ENCODE measurements around the gene PLD6.
A peak's percentile ranks its signal among the peaks of the same experiment; 100 is the strongest.
"Not testable (repeated sequence)": the region's sequence is repeated elsewhere in the genome, so short reads cannot be mapped to it uniquely, and the experiment has no call there.

The PLD6 gene

DNA sequence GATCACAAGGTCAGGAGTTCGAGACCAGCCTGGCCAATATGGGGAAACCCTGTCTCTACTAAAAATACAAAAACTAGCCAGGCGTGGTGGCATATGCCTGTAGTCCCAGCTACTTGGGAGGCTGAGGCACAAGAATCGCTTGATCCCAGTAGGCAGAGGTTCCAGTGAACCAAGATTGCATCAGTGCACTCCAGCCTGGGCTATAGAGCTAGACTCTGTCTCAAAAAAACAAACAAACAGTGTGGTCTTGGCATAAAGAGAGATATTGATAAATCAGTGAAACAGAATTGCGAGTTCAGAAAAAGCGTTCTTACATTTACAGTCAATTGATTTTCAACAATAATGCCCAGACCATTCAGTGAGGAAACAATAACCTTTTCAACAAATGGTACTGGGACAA lies 10.7 kb downstream of the PLD6 start:
- H3K4me3 Mint-ChIP-seq; H3K27me3 Mint-ChIP-seq; H3K4me1 Mint-ChIP-seq (ENCODE audit: low read depth); H3K9me3 Mint-ChIP-seq (ENCODE audit: low read depth); H3K27ac Mint-ChIP-seq; H3K36me3 Mint-ChIP-seq: not testable (repeated sequence)

DNA sequence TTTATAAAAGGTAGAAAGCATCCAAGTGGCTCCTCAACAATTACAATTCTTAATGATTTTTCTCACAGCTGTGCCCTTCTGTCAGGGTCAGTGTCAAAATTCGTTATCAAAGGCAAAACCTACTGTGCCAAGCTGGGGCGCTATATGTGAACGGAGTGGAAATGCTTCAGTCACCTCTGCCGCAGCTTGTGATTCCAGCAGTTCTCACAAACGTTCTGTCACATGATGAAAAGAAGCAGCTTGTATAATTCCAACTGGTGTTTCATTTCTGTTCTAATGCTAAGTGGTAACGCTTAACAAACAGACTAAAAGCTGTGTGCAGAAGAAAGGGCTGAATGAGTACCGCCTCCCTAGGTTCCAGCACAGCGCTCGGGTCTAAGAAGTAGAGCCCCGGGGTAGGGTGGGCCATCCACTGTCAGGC lies 14.2 kb downstream of the PLD6 start:
- Mint-ChIP-seq H3K9me3 (ENCODE audit: low read depth) (no peaks in the 10 kb centered on the region), H3K4me3 (no peak overlapping the region), H3K4me1 (ENCODE audit: low read depth) (peaks cover 3% of the 10 kb centered on the region), H3K27me3 (no peaks in the 10 kb centered on the region), H3K36me3 (peaks cover 7% of the 10 kb centered on the region), H3K27ac (no peak overlapping the region)

DNA sequence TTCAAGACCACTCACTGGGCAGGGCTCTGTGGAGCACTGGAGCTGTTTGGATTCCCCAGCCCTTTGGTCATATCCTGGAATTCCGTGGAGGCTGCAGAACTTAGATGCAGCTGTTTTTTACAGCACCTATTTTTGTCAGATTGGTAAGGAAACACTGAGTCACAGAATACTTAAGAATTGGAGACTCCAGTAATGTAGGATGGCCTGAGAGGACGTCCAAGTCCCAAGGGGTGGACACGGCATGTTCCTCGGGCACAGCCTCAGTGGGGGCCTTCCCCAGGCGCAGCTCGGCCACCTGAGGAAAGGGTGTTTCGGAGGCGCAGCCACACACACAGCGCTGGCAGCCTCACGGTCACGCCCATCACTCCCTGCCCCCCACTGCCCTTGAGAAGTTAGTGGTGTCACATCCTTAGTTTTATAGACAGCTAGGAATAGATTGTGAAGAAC lies 14.8 kb downstream of the PLD6 start:
- Mint-ChIP-seq H3K4me1 (ENCODE audit: low read depth) (peaks cover 8% of the 10 kb centered on the region), H3K9me3 (ENCODE audit: low read depth) (no peaks in the 10 kb centered on the region), H3K27ac (no peak overlapping the region), H3K36me3 (peaks cover 7% of the 10 kb centered on the region), H3K4me3 (no peak overlapping the region), H3K27me3 (no peaks in the 10 kb centered on the region)

DNA sequence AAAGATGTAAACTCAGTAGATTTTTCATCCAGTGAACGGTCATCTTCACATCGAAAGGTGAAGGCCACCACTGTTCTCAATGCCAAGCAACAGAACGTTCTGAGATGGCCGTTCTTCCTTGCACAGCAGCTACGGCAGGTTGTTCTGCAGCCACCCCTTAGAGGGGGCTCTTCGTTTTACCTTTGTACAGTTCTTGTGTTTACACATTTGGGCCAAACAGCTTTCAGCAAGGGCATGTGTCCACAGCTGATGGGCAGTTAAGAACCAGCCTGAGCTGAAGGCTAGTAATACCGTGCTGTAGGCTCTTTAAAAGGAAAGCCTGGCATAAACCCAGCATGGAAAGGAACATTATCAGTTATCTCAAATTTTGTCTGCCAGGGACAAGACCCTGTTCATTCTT lies 15.9 kb downstream of the PLD6 start:
- Mint-ChIP-seq H3K27ac (peak overlapping the region; percentile 3), H3K9me3 (ENCODE audit: low read depth) (no peaks in the 10 kb centered on the region), H3K4me1 (ENCODE audit: low read depth) (peaks cover 20% of the 10 kb centered on the region), H3K36me3 (peaks cover 7% of the 10 kb centered on the region), H3K27me3 (no peaks in the 10 kb centered on the region), H3K4me3 (no peak overlapping the region)

DNA sequence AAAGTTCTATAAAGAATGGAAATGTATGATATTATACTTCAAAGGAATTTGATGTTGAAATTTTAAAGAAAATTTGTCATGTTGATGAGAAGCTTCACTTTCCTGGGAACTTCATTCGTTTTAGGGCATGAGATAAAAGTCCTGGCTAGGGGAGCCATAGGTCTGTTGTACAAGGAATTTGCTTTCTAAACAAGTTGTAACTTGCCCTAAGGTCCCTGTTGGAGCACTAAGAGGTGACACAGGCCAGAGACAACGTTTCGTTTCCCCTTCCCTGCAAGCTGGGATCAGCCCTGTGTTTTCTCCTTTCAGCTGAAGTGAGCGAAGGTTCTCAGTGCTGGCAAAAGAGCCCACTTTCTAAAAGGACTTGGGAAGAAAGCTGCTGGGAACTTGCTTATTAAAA lies 16.6 kb downstream of the PLD6 start:
- Mint-ChIP-seq H3K27ac (no peak overlapping the region), H3K4me3 (no peak overlapping the region), H3K4me1 (ENCODE audit: low read depth) (peaks cover 26% of the 10 kb centered on the region), H3K36me3 (peaks cover 7% of the 10 kb centered on the region), H3K27me3 (no peaks in the 10 kb centered on the region), H3K9me3 (ENCODE audit: low read depth) (no peaks in the 10 kb centered on the region)

DNA sequence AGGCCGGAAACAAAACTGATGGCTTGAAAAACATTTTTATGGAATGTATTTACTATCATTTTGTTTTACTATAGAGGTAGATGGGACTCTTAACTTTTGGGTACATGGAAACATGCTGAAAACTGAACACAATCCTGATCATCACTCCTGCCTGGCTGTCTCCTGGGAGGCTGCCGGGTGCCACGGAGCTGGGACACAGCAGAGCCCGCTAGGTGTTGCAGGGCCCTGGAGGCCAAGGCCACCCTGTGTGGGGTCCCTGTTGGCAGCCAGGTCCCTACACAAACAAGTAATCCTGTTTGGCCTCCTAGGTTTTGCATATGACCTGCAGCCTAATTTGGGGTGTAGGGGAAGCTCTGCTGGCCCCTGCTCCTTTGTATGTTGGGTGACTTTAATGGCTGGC lies 17.5 kb downstream of the PLD6 start:
- Mint-ChIP-seq H3K9me3 (ENCODE audit: low read depth) (no peaks in the 10 kb centered on the region), H3K27me3 (no peaks in the 10 kb centered on the region), H3K36me3 (peaks cover 7% of the 10 kb centered on the region), H3K4me3 (no peak overlapping the region), H3K27ac (no peak overlapping the region), H3K4me1 (ENCODE audit: low read depth) (peaks cover 36% of the 10 kb centered on the region)

DNA sequence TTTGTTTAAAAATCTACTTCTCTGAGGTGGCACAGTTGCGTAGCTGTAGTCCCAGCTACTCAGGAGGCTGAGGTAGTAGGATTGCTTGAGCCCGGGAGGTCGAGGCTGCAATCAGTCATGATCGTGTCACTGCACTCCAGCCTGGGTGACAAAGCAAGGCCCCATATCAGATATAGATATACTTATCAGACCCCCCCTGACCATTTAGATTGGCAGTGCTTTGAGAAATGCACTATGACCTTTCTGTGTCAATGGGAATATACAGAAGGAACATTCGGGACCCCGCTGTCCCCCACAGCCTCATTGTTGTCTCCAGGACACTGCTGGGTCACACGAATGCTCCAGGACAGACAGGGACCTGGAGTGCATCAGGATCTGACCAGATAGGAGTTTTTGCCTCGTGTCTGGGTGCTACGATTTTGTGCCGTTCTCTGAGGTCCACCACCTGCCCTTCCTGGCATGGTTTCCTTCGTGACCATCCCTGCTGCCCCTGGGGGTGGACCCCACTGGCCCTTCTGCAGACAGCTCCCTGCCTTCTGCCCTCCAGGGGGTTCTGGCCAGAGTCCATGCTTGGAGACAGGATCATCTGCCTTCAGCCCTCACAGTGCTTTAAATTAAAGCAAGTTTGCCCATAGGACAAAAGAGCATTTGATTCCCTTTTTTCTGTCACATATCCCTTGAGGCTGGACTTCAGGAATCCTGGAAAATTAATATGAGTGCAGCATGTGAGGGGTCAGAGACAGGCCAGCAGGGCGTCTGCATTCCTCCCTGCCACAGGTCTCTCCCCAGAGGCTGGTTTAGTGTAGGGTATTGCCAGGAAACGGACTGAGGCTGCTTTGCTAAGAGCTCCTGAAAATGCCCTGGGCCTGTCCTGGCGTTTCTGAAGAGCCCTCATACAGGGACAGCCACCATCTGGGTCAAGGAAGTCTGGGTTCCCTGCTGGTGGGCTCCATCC lies 19.3 kb downstream of the PLD6 start:
- Mint-ChIP-seq H3K27me3 (no peaks in the 10 kb centered on the region), H3K36me3 (peaks cover 7% of the 10 kb centered on the region), H3K4me1 (ENCODE audit: low read depth) (peaks cover 51% of the 10 kb centered on the region), H3K27ac (peak overlapping the region; percentile 72), H3K4me3 (no peak overlapping the region), H3K9me3 (ENCODE audit: low read depth) (no peaks in the 10 kb centered on the region)

DNA sequence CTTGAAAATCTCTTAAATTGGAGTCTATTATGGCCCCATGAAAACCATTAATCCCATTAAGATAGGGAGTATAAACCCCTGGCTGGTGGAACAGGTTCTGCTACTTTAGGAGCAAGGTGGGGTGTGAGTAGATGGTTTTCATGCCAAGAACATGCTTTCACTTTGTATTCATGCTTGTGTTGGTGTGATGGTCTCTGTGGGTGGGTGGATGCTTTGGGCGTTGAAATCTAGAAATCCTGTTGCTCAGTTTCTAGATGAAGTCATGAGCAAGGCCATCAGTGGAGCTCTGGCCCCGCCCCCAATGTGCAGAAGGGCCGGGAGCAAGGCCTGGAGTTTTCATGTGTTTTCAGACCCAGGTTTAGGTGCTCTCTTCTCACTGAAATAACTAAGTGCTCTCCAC lies 20.1 kb downstream of the PLD6 start:
- no peaks in the 10 kb centered on the region for H3K9me3 Mint-ChIP-seq (ENCODE audit: low read depth)
- H3K27me3 Mint-ChIP-seq, result no peaks in the 10 kb centered on the region
- H3K36me3 Mint-ChIP-seq, result peaks cover 7% of the 10 kb centered on the region
- peaks cover 59% of the 10 kb centered on the region for H3K4me1 Mint-ChIP-seq (ENCODE audit: low read depth)
- H3K27ac Mint-ChIP-seq, result peak overlapping the region; percentile 72
- peak overlapping the region; percentile 24 for H3K4me3 Mint-ChIP-seq

DNA sequence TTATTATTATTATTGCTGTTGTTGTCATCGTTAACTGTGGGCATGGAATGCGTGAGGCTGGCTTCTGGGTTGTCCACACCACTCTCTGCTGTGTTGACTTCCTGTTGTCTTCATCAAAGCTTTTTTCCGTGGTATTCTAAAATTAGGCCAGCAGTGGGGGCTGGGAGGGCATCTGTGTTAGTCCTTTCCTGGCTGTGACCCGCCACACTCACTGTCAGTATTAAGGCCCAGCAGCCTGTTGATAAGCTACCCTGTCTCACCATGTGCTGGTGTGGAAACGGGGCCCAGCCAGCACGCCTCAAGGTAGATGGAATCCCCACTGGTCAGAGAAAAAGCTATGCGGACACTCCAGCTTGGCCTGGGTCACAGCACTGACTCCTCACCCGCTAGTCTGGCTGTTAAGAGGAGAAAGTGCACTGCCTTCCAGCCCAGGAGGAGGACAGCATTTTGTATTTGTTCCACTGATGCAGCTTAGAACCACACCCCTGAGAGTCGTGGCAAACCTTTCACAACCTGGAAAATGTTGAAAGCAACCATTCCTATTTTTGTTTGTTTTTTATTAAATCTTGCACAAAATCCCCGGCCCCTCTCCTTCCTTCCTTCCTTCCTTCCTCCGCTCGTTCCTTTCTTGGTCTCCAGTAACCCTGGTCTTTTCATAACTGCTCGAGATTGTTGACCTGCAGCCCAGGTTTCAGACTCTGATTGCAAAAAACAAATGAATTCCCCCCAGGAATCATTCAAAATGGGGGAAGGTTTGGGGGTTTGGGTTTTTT lies 21.0 kb downstream of the PLD6 start:
- Mint-ChIP-seq H3K4me1 (ENCODE audit: low read depth) (peaks cover 67% of the 10 kb centered on the region), H3K4me3 (peak overlapping the region; percentile 24), H3K27ac (peak overlapping the region; percentile 72), H3K36me3 (peaks cover 13% of the 10 kb centered on the region)
- H3K9me3 Mint-ChIP-seq (ENCODE audit: low read depth); H3K27me3 Mint-ChIP-seq: not testable (repeated sequence)

DNA sequence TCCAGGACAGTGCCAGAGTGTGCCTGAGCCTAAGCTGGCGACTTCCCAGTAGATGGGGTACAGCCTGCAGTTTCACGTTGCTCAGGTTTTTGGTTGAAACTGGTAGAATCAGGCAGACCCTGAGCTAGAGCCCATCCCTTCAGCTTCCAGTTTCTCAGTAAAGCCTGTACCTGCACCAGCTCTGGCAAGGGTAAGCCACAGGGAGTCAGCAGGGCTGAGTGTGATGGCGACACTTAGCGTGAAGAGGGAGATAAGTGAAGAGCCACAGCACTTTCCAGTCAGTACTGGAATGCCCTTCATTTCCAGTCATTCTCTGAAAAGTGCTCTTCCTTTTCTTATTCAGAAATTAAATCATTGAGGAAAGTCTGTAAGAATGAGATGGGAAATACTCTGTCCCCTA lies 22.4 kb downstream of the PLD6 start:
- Mint-ChIP-seq H3K4me1 (ENCODE audit: low read depth) (peaks cover 78% of the 10 kb centered on the region), H3K27me3 (no peaks in the 10 kb centered on the region), H3K4me3 (no peak overlapping the region), H3K27ac (peak overlapping the region; percentile 46), H3K36me3 (peaks cover 18% of the 10 kb centered on the region), H3K9me3 (ENCODE audit: low read depth) (no peaks in the 10 kb centered on the region)

DNA sequence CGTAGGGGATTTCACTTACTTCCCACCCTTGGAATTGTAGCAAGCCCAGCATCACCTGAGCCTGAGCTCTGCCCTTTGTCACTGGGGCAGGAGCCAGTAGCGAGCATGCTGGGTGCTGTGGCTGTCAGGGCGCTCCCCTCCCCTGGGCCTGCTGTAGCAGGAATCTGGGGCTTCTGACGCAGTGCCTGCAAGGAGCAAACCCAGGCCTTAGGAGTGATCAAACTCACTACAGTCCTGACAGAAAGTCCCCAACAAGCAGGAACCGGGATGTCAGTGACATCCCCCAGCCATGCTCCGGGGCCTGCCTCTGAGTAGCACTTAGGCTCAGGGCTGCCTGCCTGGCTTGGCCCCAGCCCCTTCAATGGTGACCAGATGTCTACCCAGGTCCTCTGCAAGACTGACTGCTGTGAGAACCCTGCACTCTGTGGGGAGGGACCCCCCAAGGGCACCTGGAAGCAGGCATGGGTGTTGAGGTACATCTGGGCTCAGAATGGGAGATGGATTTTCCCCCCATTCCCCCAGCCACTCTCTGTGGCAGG lies 23.5 kb downstream of the PLD6 start:
- H3K36me3 Mint-ChIP-seq, result peaks cover 16% of the 10 kb centered on the region
- H3K9me3 Mint-ChIP-seq (ENCODE audit: low read depth), result no peaks in the 10 kb centered on the region
- H3K4me3 Mint-ChIP-seq, result peak overlapping the region; percentile 79
- peaks cover 84% of the 10 kb centered on the region for H3K4me1 Mint-ChIP-seq (ENCODE audit: low read depth)
- H3K27me3 Mint-ChIP-seq, result no peaks in the 10 kb centered on the region
- no peak overlapping the region for H3K27ac Mint-ChIP-seq

DNA sequence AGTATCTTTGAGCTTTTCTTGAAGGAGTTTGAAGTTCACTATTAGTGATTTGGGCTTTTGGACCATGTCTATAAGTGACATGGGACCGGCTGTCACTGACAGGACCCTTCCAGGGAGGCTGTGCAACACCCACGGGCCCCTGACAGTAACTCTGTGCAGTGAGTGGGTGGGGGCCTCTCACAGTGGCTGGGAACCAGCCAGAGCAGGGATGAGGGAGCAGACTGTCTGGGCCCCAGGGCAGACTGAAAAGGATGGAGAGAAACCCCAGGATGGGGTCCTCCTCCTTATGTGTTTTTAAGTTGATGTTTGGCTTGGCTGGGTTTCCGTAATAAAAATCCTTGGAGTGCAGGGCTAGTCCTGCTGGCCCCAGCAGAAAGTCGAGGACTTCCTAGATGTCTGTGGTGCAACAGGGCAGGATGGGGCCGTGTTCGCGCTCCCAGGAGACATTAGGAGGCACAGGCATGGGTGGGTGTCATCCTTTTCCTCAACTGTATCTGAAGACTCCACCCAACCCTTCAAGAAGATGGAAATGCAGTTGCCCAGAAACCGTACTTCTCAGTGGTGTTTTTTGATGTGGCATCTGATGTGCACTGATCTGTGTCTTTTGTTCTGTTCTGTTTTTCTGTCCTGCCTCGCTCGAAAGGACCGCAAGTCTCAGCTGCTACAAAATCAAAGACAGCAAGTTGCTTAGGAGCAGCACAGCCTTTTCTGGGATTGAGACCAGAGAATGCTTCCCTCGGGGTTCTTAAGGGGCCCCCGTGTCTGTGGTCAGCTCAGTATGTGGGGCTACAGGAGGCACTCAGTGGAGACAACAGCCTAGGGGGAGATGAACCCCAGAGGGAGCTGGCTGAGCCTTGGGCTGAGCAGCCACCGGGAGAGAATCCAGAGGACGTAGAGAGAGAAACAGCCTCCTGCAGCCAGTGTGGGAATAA lies 24.2 kb downstream of the PLD6 start:
- H3K36me3 Mint-ChIP-seq, result peaks cover 16% of the 10 kb centered on the region
- no peaks in the 10 kb centered on the region for H3K9me3 Mint-ChIP-seq (ENCODE audit: low read depth)
- peak overlapping the region; percentile 79 for H3K4me3 Mint-ChIP-seq
- peaks cover 91% of the 10 kb centered on the region for H3K4me1 Mint-ChIP-seq (ENCODE audit: low read depth)
- H3K27ac Mint-ChIP-seq, result peak overlapping the region; percentile 90
- H3K27me3 Mint-ChIP-seq, result no peaks in the 10 kb centered on the region

DNA sequence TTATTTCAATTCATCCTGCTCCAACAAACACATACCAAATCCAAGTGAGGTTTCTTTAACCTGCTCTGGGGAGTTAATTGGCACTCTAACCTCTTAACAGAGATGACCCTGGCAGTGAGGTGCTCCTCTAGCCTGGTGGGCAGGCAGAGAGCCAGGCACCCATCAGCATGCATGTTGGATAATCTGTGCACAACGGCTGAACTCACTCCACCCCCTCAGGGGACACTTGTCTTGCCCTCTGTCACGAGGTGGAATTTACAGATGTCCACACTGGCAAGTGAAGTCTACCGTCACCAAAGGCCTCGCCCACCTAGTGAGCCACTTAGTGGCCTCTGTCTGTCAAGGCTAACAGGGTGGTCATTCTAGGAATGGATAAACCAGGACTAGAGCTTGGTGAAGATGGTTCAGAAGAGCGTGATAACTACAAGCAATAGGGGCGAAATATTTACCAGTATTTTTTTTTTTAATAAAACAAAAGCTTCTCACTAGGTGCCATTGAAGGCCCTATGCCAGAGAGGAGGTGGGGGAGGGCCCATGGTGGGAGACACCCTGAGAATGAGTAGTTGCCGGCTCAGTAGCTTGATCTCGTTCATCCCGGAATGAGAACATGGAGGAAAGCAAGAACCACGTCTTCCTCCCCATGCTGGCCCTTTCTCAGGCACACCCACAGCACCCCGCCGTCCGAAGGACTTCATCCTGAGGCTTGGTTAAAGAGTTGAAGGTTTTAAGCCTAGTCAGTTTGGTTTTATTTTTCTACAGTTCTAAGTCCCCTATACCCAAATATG lies 25.2 kb downstream of the PLD6 start:
- Mint-ChIP-seq H3K4me1 (ENCODE audit: low read depth) (peaks cover 88% of the 10 kb centered on the region), H3K27ac (peak overlapping the region; percentile 97), H3K27me3 (no peaks in the 10 kb centered on the region), H3K36me3 (peaks cover 18% of the 10 kb centered on the region), H3K4me3 (peak overlapping the region; percentile 81), H3K9me3 (ENCODE audit: low read depth) (no peaks in the 10 kb centered on the region)
